SIG-M5 (cell line): Measurements from ENCODE around the gene FBXW12.

Source experiments
- DNase-seq: peaks from one replicate; lab custom pipeline; 2025; lab: John Stamatoyannopoulos, UW

Gene FBXW12

GRCh38 chr3:48407542-48408099, 35.6 kb downstream of the FBXW12 start:
- no peak for DNase-seq

DNA sequence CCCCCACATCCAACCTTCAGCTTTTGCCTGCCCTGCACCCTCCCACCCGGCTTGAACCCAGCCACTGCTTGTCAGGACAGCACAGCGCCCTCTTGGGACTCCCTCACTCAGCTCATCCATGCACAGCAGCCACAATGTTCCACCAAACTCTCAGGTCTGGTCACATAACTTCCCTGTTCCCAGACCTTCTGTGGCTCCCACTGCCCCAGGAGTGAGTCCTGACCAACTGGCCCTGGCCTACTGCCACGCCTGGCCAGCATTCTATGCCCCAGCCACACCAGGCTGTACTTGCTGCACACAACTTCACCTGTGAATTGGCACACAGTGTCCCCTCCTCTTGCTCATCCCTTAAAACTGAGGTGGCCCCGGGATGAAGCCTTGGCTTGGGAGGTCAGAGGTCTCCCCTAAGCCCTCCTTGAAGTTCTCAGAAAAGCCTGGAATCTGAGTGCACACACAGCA, 36.8 kb downstream of the FBXW12 start:
- DNase-seq, result no peak

DNA sequence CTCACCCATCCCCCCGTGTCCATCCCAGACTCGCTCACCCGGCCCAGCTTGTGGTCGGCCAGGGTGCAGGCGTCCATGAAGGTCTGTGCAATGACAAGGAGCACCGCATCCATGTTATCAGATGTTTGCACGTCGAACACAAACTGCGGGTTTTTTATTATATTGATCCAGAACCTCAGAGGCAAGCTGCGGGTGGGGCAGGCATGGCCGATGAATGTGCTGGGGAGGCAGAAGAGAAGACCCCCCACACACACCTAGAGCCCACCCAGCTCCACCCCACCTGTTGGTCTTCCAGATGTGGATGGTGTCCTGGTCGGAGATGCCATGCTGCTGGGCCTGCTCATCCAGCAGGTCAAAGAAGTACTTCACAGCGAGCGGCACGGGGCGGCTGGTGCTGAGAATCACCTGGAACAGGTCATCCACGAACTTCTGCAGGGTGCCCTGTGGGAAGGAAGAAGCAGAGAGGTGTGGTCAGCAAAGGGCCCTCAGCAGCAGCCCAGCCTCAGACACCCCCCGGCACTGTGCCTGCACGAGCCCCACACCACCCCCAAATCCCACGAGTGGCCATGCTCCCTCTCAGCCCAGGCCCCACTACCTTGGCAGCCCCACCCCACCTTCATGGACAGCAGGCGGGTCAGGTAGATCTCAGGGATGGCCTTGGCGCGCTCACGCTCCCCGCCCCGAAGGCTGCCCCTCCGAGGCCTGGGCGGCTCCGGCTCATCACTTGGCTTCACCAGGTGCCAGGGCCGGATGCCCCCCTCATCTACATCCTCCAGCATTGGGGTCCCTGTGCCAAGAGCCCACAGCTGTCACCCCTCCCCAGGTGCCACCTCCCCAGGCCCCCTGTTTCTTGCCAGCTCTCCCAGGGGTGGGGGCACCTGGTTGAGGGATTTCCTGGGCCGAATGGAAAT, 37.5 kb downstream of the FBXW12 start:
- no peak for DNase-seq

- no peak for DNase-seq
Measured at GRCh38 chr3:48410205-48411040, 38.4 kb downstream of the FBXW12 start.

- no peak for DNase-seq
Measured at GRCh38 chr3:48411041-48411588, 39.1 kb downstream of the FBXW12 start.

DNA sequence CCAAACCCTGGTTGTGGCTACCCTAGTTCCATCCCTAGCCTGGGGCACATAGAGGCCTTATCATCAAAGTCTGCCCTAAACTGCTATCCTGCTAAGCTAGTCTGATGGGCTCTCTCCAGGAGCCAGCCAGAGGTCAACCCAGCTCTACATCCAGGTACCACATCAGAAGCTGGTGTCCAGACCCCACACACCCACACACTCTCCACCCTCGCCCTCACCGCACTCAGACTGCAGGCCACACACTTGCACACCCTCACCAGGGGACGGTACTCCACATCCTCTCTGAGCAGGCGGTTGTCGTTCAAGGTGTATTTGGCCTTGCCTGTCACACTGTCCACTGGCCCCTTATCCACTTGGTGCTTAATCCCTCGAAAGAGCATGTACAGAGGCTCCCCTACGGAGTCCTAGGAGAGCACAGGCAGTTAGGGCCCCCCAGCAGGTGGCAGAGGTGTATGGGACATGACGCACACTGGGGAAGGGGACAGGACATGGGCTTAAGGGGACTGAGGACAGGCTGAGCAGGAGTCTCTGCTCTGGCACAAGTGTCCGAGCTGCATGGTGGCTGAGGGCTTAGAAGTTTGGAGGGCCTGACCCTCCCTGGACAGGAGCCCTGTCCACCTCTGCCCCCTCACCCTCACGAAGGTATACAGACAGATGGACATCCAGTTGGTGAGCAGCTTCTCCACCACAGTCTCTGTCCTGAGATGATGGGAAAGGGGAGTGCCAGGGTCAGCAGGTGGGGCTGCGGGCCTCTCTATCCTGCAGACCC, 39.8 kb downstream of the FBXW12 start:
- DNase-seq, result no peak

DNA sequence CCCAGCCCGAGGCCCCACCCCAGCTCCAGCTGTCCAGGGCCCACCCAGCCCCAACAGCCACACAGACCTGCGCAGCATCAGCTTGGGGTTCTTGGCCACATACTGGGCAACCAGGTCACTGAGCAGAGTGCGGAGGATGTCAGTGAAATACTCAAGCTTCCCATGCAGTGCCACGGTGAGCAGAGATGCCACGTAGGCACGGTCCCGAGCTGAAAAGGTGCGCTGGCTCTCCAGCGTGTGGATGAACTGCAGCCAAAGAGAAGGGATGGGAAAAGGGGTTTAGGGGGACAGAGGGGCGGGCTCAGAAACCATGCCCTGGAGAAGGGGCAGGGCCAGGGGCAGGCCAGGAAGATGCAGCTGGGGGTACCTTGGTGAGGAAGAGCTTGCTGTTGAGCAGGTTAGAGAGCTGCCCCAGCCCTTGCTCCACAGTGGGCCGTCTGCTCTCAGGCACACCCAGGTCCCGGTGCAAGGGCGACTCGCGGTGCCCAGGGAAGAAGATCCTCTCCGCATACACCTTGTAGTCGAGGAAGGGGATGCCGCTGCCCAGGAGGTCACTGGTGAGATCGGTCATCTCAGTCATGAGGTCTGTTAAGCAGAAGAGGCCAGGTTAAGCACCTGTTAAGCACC, 40.5 kb downstream of the FBXW12 start:
- no peak for DNase-seq

GRCh38 chr3:48413086-48413485, 41.1 kb downstream of the FBXW12 start:
- no peak for DNase-seq

DNA sequence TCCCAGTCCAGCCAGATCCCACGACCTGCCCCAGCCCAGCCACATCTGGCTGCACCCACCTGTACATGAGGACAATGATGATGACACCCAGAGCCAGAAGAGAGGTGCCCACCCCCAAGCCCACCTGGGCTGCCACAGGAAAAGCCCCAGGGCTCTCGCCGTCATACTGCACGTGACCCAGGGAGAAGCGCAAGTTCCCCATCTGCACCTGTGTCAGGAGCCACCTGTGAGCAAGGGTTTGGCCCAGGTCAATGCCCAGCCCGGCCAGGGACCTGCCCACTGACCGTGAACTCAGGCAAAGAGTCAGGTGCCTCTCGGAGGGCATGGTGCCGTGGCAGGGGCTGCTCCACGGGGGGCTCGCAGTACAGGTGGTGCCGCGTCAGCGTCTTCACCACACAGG, 41.6 kb downstream of the FBXW12 start:
- DNase-seq, result no peak

DNA sequence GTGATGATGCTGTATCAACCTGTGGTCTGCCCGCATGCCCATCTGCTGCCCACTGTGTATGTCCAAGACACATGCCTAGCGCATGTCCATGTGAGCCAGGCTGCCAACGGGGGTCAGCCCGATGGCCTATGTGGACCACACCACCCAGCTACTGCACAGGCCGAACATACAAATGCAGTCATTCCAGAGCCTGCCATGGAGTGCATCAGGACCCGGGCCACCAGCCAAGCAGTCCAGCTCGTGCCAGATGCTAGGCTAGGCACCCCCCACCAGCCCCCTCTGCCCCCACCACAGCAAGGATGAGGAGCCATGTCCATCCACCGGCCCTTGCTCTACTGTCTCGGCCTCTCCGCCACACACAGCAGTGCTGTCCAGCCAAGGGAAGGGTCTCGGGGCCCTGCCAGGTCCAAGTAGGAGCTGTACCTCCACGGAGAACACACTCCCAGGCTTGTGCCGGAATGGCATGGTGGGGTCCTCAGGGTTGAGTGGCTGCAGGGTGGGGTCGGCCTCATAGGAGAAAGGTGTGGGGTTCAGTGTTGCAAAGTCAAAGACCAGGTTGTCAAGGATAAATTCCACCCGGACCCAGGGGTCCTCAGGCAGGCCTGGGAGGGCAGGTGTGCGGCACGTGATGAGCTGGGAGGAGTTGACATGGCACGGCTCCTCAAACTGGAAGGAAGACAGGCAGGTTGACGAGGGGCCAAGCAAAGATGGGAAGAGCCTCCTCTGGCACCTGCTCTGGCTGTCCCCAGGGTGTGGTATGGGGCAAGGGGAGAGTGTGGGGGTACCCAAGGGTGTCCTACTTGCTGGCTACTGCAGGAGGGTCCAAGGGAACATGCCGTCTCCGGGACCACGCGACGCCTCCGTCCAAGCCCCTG, 42.6 kb downstream of the FBXW12 start:
- no peak for DNase-seq

DNA sequence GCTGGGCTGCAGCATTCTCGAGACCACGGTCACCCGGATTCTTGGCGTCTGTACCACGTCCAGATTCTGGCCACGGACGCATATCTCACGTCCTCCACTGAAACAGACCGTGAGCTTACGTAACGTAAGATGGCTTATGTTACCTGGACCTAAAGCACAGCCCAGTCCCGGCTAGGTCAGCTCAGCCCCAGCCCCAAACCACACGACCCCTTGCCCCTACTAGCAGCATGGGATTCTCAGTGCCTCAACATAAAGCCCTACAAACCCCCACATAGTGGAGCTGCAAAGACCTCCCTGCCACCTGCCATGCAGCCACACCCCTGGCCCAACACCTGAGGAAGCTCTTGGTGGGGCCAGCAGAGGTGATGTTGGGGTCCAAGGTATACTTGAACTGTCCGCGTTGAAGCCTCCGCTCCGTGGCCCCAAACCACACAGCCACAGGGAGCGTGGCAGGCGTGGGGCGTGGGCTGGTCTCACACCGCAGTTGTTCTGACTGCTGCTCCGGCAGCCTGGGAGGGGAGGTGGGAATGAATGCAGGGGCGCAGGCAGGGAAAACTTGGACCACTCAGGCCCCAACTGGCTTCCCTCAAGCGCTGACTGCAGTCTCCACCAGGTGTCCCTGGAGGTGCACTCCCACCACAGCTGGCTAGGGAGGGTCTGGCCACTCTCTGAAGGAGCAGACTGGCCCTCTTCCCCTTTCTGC, 43.4 kb downstream of the FBXW12 start:
- no peak for DNase-seq

GRCh38 chr3:48416091-48416505, 44.1 kb downstream of the FBXW12 start:
- DNase-seq, result no peak

DNA sequence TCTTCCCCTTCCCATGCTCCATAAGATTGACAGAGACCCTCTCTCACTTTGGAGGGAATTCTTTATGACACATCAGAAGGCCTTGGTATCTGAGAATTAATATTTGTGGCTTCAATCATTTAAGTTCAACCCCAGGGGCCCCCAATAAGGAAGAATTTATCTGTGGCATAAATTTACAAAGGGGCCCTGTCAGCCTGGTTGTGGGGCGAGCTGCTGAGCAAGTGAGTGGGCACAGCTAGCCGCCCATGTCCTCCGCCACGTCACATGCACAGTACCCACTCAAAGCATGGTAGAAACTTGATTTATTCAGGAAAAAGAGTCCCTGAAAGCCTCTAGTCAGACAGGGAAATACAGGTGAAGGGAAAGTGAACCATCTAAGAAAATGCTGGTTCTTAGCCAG, 44.5 kb downstream of the FBXW12 start:
- DNase-seq, result no peak

DNA sequence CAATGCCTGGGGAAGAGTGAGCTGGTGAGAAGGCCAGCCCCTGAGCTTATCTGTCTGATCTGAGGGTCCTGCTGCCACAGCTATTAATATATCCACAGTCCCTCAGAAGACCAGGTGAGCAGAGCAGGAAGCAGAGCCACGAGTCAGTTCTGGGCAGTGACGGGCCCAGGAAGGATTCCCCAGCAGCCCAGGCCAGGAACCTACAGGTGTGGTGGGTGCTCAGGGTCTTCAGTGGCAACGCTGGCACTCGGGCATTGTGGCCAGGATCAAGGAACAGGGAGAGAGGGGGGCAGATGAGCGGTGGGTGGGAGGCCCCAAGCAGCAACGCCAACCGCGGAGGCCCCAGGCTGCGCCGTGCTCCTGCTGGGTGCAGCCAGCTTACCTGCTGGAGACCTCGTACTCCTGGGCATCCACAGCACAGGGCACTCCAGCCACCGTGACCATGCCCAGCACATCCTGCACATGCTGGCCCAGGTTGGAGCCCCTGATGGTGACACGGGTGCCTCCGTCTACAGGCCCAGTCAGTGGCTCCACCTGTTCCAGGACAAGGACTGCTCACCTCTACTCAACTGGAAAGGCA, 45.6 kb downstream of the FBXW12 start:
- DNase-seq, result no peak

- DNase-seq, result no peak
Measured at GRCh38 chr3:48418140-48418539, 46.1 kb downstream of the FBXW12 start.

- no peak for DNase-seq
Measured at GRCh38 chr3:48418651-48419050, 46.6 kb downstream of the FBXW12 start.

DNA sequence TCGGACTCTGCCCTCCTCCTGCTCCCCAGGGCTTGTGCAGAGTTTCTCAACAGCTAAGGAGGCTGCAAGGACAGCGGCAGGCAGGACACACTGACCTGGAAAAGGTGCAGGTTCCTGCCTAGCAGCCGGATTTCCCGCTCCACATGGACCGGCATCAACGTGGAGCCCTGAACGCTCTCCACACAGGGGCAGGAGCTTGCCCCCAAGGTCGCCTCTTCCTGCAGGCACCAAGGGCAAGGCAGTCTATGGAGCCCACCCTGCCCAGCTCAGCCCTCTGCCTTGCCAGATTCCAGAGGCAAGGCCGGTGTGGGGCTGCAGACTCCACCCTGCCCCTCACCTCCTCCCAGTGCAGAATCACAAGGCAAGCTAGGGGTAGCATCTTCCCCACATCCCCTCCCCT, 47.1 kb downstream of the FBXW12 start:
- DNase-seq, result no peak

- DNase-seq, result no peak
Measured at GRCh38 chr3:48419597-48419996, 47.6 kb downstream of the FBXW12 start.

DNA sequence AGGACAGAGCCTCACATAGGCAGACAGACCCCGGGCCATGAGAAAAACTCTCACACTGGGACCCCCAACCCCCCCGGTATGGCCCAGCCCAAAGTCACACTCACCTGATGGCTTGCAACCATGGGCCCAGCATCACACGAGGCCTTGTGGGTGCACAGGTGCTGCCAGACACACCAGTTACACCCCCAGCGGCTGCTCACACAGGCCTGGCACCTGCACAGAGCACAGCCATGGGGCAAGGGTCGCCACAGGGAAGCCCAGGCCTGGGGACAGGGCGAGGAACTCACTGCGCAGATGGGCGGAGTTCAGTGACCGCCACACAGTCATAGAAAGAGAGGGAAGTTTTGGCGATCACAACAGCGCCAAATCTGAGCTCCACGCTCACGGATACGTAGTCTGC, 48.5 kb downstream of the FBXW12 start:
- no peak for DNase-seq
